ENCODE results near the gene TCEANC. TPM values are rescaled to one million over a fixed set of nuclear protein-coding genes. Genes with fewer than 3 reads are reported as not detected.
"Not testable (repeated sequence)": the region's sequence is repeated elsewhere in the genome, so short reads cannot be mapped to it uniquely, and the experiment has no call there.

The TCEANC gene
- total RNA-seq, 1 experiment from 2014 or later: 5.0 TPM

- H3K36me3 ChIP-seq (replicated peaks; ENCODE audit: control insufficient read depth, insufficient read depth, low read length): no peaks in the 10 kb centered on the region
- no peak overlapping the region for H3K4me3 ChIP-seq (ENCODE audit: insufficient read depth, low read depth, low read length)
- no peak for DNase-seq
- H3K27me3 ChIP-seq (ENCODE audit: control insufficient read depth, insufficient read depth, low read length): no peaks in the 10 kb centered on the region
These were observed 16.4 kb downstream of the TCEANC start for GRCh38 chrX:13669246-13669737.

- not testable (repeated sequence) for DNase-seq; H3K27me3 ChIP-seq (ENCODE audit: control insufficient read depth, insufficient read depth, low read length); H3K36me3 ChIP-seq (replicated peaks; ENCODE audit: control insufficient read depth, insufficient read depth, low read length); H3K4me3 ChIP-seq (ENCODE audit: insufficient read depth, low read depth, low read length)
These were observed 16.8 kb downstream of the TCEANC start for GRCh38 chrX:13669755-13670154.

GRCh38 chrX:13670197-13670596 lies 17.3 kb downstream of the TCEANC start:
- DNase-seq: no peak
- Histone ChIP-seq H3K4me3 (ENCODE audit: insufficient read depth, low read depth, low read length) (no peak overlapping the region), H3K36me3 (replicated peaks; ENCODE audit: control insufficient read depth, insufficient read depth, low read length) (no peaks in the 10 kb centered on the region), H3K27me3 (ENCODE audit: control insufficient read depth, insufficient read depth, low read length) (no peaks in the 10 kb centered on the region)

- Histone ChIP-seq H3K4me3 (ENCODE audit: insufficient read depth, low read depth, low read length) (no peak overlapping the region), H3K36me3 (replicated peaks; ENCODE audit: control insufficient read depth, insufficient read depth, low read length) (no peaks in the 10 kb centered on the region), H3K27me3 (ENCODE audit: control insufficient read depth, insufficient read depth, low read length) (no peaks in the 10 kb centered on the region)
- DNase-seq: peak; percentile 43
These were observed 20.1 kb downstream of the TCEANC start for GRCh38 chrX:13673016-13673415.

GRCh38 chrX:13676885-13677284 lies 23.9 kb downstream of the TCEANC start:
- Histone ChIP-seq H3K36me3 (replicated peaks; ENCODE audit: control insufficient read depth, insufficient read depth, low read length) (no peaks in the 10 kb centered on the region), H3K27me3 (ENCODE audit: control insufficient read depth, insufficient read depth, low read length) (no peaks in the 10 kb centered on the region), H3K4me3 (ENCODE audit: insufficient read depth, low read depth, low read length) (no peak overlapping the region)
- no peak for DNase-seq

- H3K27me3 ChIP-seq (ENCODE audit: control insufficient read depth, insufficient read depth, low read length); H3K36me3 ChIP-seq (replicated peaks; ENCODE audit: control insufficient read depth, insufficient read depth, low read length): not testable (repeated sequence)
These were observed 26.8 kb downstream of the TCEANC start for GRCh38 chrX:13679700-13680099.

GRCh38 chrX:13681595-13681994 lies 28.7 kb downstream of the TCEANC start:
- Histone ChIP-seq H3K36me3 (replicated peaks; ENCODE audit: control insufficient read depth, insufficient read depth, low read length) (no peaks in the 10 kb centered on the region), H3K4me3 (ENCODE audit: insufficient read depth, low read depth, low read length) (no peak overlapping the region)
- no peak for DNase-seq

More at GRCh38 chrX:13679700-13680099, 26.8 kb downstream of the TCEANC start:
- H3K4me3 ChIP-seq (ENCODE audit: insufficient read depth, low read depth, low read length); DNase-seq: not testable (repeated sequence)

GRCh38 chrX:13684361-13684760 lies 31.4 kb downstream of the TCEANC start:
- Histone ChIP-seq H3K4me3 (ENCODE audit: insufficient read depth, low read depth, low read length) (no peak overlapping the region), H3K27me3 (ENCODE audit: control insufficient read depth, insufficient read depth, low read length) (peaks cover 2% of the 10 kb centered on the region; the same call in 1 of the 2 replicates), H3K36me3 (replicated peaks; ENCODE audit: control insufficient read depth, insufficient read depth, low read length) (no peaks in the 10 kb centered on the region)
- no peak for DNase-seq

More at GRCh38 chrX:13681595-13681994, 28.7 kb downstream of the TCEANC start:
- no peaks in the 10 kb centered on the region for H3K27me3 ChIP-seq (ENCODE audit: control insufficient read depth, insufficient read depth, low read length)

GRCh38 chrX:13685126-13685763 lies 32.3 kb downstream of the TCEANC start:
- H3K27me3 ChIP-seq (ENCODE audit: control insufficient read depth, insufficient read depth, low read length): peaks cover 2% of the 10 kb centered on the region; the same call in 1 of the 2 replicates
- H3K4me3 ChIP-seq (ENCODE audit: insufficient read depth, low read depth, low read length): no peak overlapping the region
- H3K36me3 ChIP-seq (replicated peaks; ENCODE audit: control insufficient read depth, insufficient read depth, low read length): no peaks in the 10 kb centered on the region
- no peak for DNase-seq

- Histone ChIP-seq H3K4me3 (ENCODE audit: insufficient read depth, low read depth, low read length) (no peak overlapping the region), H3K36me3 (replicated peaks; ENCODE audit: control insufficient read depth, insufficient read depth, low read length) (no peaks in the 10 kb centered on the region), H3K27me3 (ENCODE audit: control insufficient read depth, insufficient read depth, low read length) (peaks cover 2% of the 10 kb centered on the region; the same call in 1 of the 2 replicates)
- no peak for DNase-seq
These were observed 34.3 kb downstream of the TCEANC start for GRCh38 chrX:13687203-13687602.

- peaks cover 2% of the 10 kb centered on the region; the same call in 1 of the 2 replicates for H3K27me3 ChIP-seq (ENCODE audit: control insufficient read depth, insufficient read depth, low read length)
- H3K4me3 ChIP-seq (ENCODE audit: insufficient read depth, low read depth, low read length): peak overlapping the region; percentile 71
- DNase-seq: no peak
- H3K36me3 ChIP-seq (replicated peaks; ENCODE audit: control insufficient read depth, insufficient read depth, low read length): no peaks in the 10 kb centered on the region
These were observed 35.5 kb downstream of the TCEANC start for GRCh38 chrX:13688384-13688957.

GRCh38 chrX:13688958-13689740 lies 36.2 kb downstream of the TCEANC start, which contains the start of gene RAB9A:
Gene RAB9A, plus strand, starts transcription at chrX:13689128. Its CDS starts 19,619 bp downstream, at chrX:13708747.
- Histone ChIP-seq H3K4me3 (ENCODE audit: insufficient read depth, low read depth, low read length) (peak within 1 kb of the TSS; percentile 71), H3K36me3 (replicated peaks; ENCODE audit: control insufficient read depth, insufficient read depth, low read length) (no peaks in the 10 kb centered on the region), H3K27me3 (ENCODE audit: control insufficient read depth, insufficient read depth, low read length) (peaks cover 2% of the 10 kb centered on the region; the same call in 1 of the 2 replicates)
- DNase-seq: peak; percentile 98

GRCh38 chrX:13689741-13690211 lies 36.8 kb downstream of the TCEANC start:
- Histone ChIP-seq H3K27me3 (ENCODE audit: control insufficient read depth, insufficient read depth, low read length) (peaks cover 2% of the 10 kb centered on the region; the same call in 1 of the 2 replicates), H3K36me3 (replicated peaks; ENCODE audit: control insufficient read depth, insufficient read depth, low read length) (no peaks in the 10 kb centered on the region), H3K4me3 (ENCODE audit: insufficient read depth, low read depth, low read length) (peak overlapping the region; percentile 71)
- DNase-seq: no peak

- no peak for DNase-seq
- peak overlapping the region; percentile 4; the same call in 1 of the 2 replicates for H3K4me3 ChIP-seq (ENCODE audit: insufficient read depth, low read depth, low read length)
These were observed 37.9 kb downstream of the TCEANC start for GRCh38 chrX:13690836-13691235.

More at GRCh38 chrX:13690836-13691235, 37.9 kb downstream of the TCEANC start:
- H3K36me3 ChIP-seq (replicated peaks; ENCODE audit: control insufficient read depth, insufficient read depth, low read length): no peaks in the 10 kb centered on the region
- peaks cover 2% of the 10 kb centered on the region; the same call in 1 of the 2 replicates for H3K27me3 ChIP-seq (ENCODE audit: control insufficient read depth, insufficient read depth, low read length)

Measured in H7 (cell line).